SU-DHL-6 (cell line): Measurements from ENCODE around the gene SLCO3A1.

ENCODE experiments used
- CTCF ChIP-seq: fragments of 200-600 bp; sonication (generic); IDR thresholded peaks from one replicate; pipeline ENCODE4 v1.5.1; 2017; ENCODE audit warnings: antibody characterized with exemption, mild to moderate bottlenecking, low read length, moderate library complexity; ENCODE audit not compliant: insufficient read depth, poor library complexity, severe bottlenecking
- EZH2phosphoT487 ChIP-seq: fragments of 200-600 bp; sonication (generic), shearing (Covaris generic); conservative IDR thresholded peaks from 2 replicates; pipeline ENCODE4 v1.6.1; 2018; ENCODE audit warnings: mild to moderate bottlenecking, antibody characterized with exemption, low read length, moderate library complexity, mixed read lengths

GRCh38 chr15:91928675-91929074 is 75.2 kb downstream of the SLCO3A1 start:
- no peak for TF ChIP-seq CTCF
- TF ChIP-seq EZH2phosphoT487: no peak
